Activated CD4-positive, alpha-beta T cell treated with anti-CD3 and anti-CD28 coated beads, Interleukin-2, amount 10 ng/mL, durations not matched to agents 24 days and 14 days (primary cell): ENCODE data around the gene VSTM4. TPM values are rescaled to one million over a fixed set of nuclear protein-coding genes. Genes with fewer than 3 reads are reported as not detected.

Source experiments
- DNase-seq: peaks from one replicate; pipeline ENCODE4 v3.0.0; 2022
- H3K27ac Mint-ChIP-seq: one replicate; pipeline ENCODE4 v1.8.0; 2022; ENCODE audit warnings: mild to moderate bottlenecking, mixed read lengths
- H3K27me3 Mint-ChIP-seq: one replicate; pipeline ENCODE4 v1.8.0; 2022; ENCODE audit warnings: mixed read lengths
- H3K36me3 Mint-ChIP-seq: one replicate; pipeline ENCODE4 v1.8.0; 2022; ENCODE audit warnings: low read depth, mild to moderate bottlenecking, mixed read lengths
- H3K4me1 Mint-ChIP-seq: one replicate; pipeline ENCODE4 v1.8.0; 2021; ENCODE audit warnings: mixed read lengths
- H3K4me3 Mint-ChIP-seq: one replicate; pipeline ENCODE4 v1.8.0; 2022; ENCODE audit warnings: mild to moderate bottlenecking, moderate library complexity, mixed read lengths
- H3K9me3 Mint-ChIP-seq: one replicate; pipeline ENCODE4 v1.8.0; 2021; ENCODE audit warnings: mixed read lengths
- intact Hi-C: fragments of 100-400 bp; cut with micrococcal nuclease; formaldehyde crosslinking; loops from one replicate; pipeline ENCODE4 v1.15.1; 2023
- total RNA-seq: library from RNA; stranded (reverse); gene quantifications from 2 replicates; pipeline ENCODE4 v1.2.3, GENCODE V29; 2022

The VSTM4 gene
- total RNA-seq, 1 donor from 2014 or later, result 0.63 TPM

DNA sequence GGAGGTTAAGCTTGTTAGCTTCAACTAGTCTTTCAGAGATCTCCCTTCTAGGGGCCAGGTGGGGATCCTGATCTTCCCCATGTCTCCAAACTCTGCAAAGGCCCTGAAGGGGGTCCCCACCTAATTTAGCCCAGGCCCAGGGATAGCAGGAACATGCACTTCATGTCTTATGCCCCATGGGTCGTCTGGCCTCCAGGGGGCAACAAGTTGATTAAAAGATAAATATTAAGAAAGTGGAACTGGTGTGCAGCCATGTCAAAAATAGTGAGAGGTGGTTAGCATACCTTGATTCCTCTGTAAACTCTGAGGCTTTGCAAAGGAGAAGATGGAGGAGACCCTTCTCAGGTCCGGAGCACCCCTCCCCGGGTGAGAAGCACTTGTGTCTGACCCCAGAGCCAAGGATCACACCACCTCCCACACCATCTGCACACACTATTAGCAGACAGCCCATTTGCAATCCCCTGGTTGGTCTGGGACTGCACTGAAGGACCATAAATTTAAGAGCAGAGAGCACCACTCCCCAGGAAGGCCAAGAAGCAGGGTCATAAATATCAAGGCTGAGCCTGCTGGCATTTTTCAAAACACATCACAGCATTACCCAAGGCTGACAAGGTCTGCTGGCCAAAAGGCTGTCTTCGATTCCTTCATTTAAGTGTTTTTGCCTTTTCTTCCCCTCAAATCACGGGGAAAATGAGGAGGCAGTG, 131.5 kb downstream of the VSTM4 start:
- no peak for DNase-seq
- Mint-ChIP-seq H3K27me3 (no peaks in the 10 kb centered on the region), H3K4me1 (no peaks in the 10 kb centered on the region), H3K27ac (no peak overlapping the region), H3K36me3 (no peaks in the 10 kb centered on the region), H3K4me3 (no peak overlapping the region), H3K9me3 (no peaks in the 10 kb centered on the region)
- intact Hi-C loops, result loop anchor here (10.0 kb wide), 1 partner anchor 401 kb away; no protein-coding TSS in a partner anchor

GRCh38 chr10:48982584-48982983, 132.7 kb downstream of the VSTM4 start:
- Mint-ChIP-seq H3K4me3 (no peak overlapping the region), H3K4me1 (no peaks in the 10 kb centered on the region), H3K27ac (no peak overlapping the region), H3K36me3 (no peaks in the 10 kb centered on the region), H3K27me3 (no peaks in the 10 kb centered on the region), H3K9me3 (no peaks in the 10 kb centered on the region)
- no peak for DNase-seq
- intact Hi-C loops, result loop anchor here (10.0 kb wide), 1 partner anchor 402 kb away; no protein-coding TSS in a partner anchor

- no peaks in the 10 kb centered on the region for H3K4me1 Mint-ChIP-seq
- no peaks in the 10 kb centered on the region for H3K27me3 Mint-ChIP-seq
- peak; percentile 80 for DNase-seq
- no peaks in the 10 kb centered on the region for H3K36me3 Mint-ChIP-seq
- H3K4me3 Mint-ChIP-seq, result no peak overlapping the region
- no peak overlapping the region for H3K27ac Mint-ChIP-seq
- intact Hi-C loops, result loop anchor here (1.0 to 10.0 kb wide), 4 partner anchors 183 to 531 kb away; no protein-coding TSS in a partner anchor
- H3K9me3 Mint-ChIP-seq, result no peaks in the 10 kb centered on the region
These were observed 133.9 kb downstream of the VSTM4 start for GRCh38 chr10:48981310-48981907.

GRCh38 chr10:48978318-48978717, 137.0 kb downstream of the VSTM4 start:
- no peak overlapping the region for H3K27ac Mint-ChIP-seq
- H3K4me1 Mint-ChIP-seq, result no peaks in the 10 kb centered on the region
- intact Hi-C loops, result no loop called here
- no peaks in the 10 kb centered on the region for H3K36me3 Mint-ChIP-seq
- H3K27me3 Mint-ChIP-seq, result no peaks in the 10 kb centered on the region
- no peaks in the 10 kb centered on the region for H3K9me3 Mint-ChIP-seq
- DNase-seq, result no peak
- H3K4me3 Mint-ChIP-seq, result no peak overlapping the region

- H3K27ac Mint-ChIP-seq, result no peak overlapping the region
- intact Hi-C loops, result no loop called here
- no peaks in the 10 kb centered on the region for H3K4me1 Mint-ChIP-seq
- H3K4me3 Mint-ChIP-seq, result no peak overlapping the region
- DNase-seq, result no peak
- H3K9me3 Mint-ChIP-seq, result no peaks in the 10 kb centered on the region
- no peaks in the 10 kb centered on the region for H3K36me3 Mint-ChIP-seq
- no peaks in the 10 kb centered on the region for H3K27me3 Mint-ChIP-seq
These were observed 139.1 kb downstream of the VSTM4 start for GRCh38 chr10:48976196-48976595.

DNA sequence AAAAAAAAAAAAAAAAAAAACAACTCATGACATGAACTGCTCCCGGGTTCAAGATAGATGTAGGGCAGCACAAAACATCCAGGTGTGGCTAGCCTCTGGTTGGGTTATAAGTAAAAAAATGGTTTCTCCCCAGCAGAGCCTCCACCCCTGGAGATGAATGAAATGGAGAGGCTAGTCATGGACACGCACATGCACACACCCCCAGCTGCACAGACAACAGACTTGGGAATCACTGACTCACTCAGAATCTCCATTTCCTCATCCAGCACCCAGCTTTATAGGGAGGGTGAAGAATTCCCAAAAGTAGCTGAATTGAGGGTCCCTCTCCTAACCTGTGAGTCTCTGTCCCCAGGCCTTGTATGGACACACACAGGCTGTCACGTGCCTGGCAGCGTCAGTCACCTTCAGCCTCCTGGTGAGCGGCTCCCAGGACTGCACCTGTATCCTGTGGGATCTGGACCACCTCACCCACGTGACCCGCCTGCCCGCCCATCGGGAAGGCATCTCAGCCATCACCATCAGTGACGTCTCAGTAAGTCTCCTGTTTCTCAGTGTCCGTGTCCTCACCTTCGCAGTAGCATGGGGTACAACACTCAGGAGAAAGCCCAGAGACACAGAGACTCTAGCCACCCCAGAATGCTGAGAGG, 140.7 kb downstream of the VSTM4 start:
- no peak overlapping the region for H3K4me3 Mint-ChIP-seq
- intact Hi-C loops, result no loop called here
- no peaks in the 10 kb centered on the region for H3K27me3 Mint-ChIP-seq
- no peaks in the 10 kb centered on the region for H3K9me3 Mint-ChIP-seq
- no peak for DNase-seq
- no peaks in the 10 kb centered on the region for H3K36me3 Mint-ChIP-seq
- no peaks in the 10 kb centered on the region for H3K4me1 Mint-ChIP-seq
- no peak overlapping the region for H3K27ac Mint-ChIP-seq

- no peak overlapping the region for H3K4me3 Mint-ChIP-seq
These were observed 142.3 kb downstream of the VSTM4 start for GRCh38 chr10:48973065-48973464.

GRCh38 chr10:48970654-48971053, 144.7 kb downstream of the VSTM4 start:
- no peaks in the 10 kb centered on the region for H3K9me3 Mint-ChIP-seq
- DNase-seq, result no peak
- H3K27ac Mint-ChIP-seq, result no peak overlapping the region
- H3K27me3 Mint-ChIP-seq, result no peaks in the 10 kb centered on the region
- H3K36me3 Mint-ChIP-seq, result no peaks in the 10 kb centered on the region
- H3K4me1 Mint-ChIP-seq, result no peaks in the 10 kb centered on the region
- intact Hi-C loops, result no loop called here
- H3K4me3 Mint-ChIP-seq, result no peak overlapping the region

More at GRCh38 chr10:48973065-48973464, 142.3 kb downstream of the VSTM4 start:
- Mint-ChIP-seq H3K4me1 (no peaks in the 10 kb centered on the region), H3K9me3 (no peaks in the 10 kb centered on the region), H3K27me3 (no peaks in the 10 kb centered on the region), H3K27ac (no peak overlapping the region), H3K36me3 (no peaks in the 10 kb centered on the region)
- intact Hi-C loops, result no loop called here
- no peak for DNase-seq

- Mint-ChIP-seq H3K27me3 (no peaks in the 10 kb centered on the region), H3K36me3 (no peaks in the 10 kb centered on the region), H3K9me3 (no peaks in the 10 kb centered on the region), H3K4me3 (no peak overlapping the region), H3K27ac (no peak overlapping the region), H3K4me1 (no peaks in the 10 kb centered on the region)
- intact Hi-C loops, result no loop called here
- no peak for DNase-seq
These were observed 145.3 kb downstream of the VSTM4 start for GRCh38 chr10:48970046-48970445.

GRCh38 chr10:48968036-48968435, 147.3 kb downstream of the VSTM4 start:
- H3K36me3 Mint-ChIP-seq, result no peaks in the 10 kb centered on the region
- DNase-seq, result no peak
- H3K9me3 Mint-ChIP-seq, result no peaks in the 10 kb centered on the region
- H3K27me3 Mint-ChIP-seq, result no peaks in the 10 kb centered on the region
- H3K4me1 Mint-ChIP-seq, result no peaks in the 10 kb centered on the region
- no peak overlapping the region for H3K27ac Mint-ChIP-seq
- intact Hi-C loops, result no loop called here
- H3K4me3 Mint-ChIP-seq, result no peak overlapping the region

- H3K27me3 Mint-ChIP-seq, result peaks cover 5% of the 10 kb centered on the region
- no peak overlapping the region for H3K27ac Mint-ChIP-seq
- intact Hi-C loops, result no loop called here
- H3K9me3 Mint-ChIP-seq, result no peaks in the 10 kb centered on the region
- H3K4me3 Mint-ChIP-seq, result no peak overlapping the region
- no peak for DNase-seq
- H3K36me3 Mint-ChIP-seq, result no peaks in the 10 kb centered on the region
- H3K4me1 Mint-ChIP-seq, result no peaks in the 10 kb centered on the region
These were observed 149.9 kb downstream of the VSTM4 start for GRCh38 chr10:48965460-48965859.

Other genes with a start within 250 kb of the VSTM4 start
- not detected in 2 replicates for gene LRRC18, start 175.7 kb downstream of the VSTM4 start, total RNA-seq
- not detected in 2 replicates for gene FAM170B, start 18.5 kb upstream of the VSTM4 start, total RNA-seq
- 34.3 and 36.4 TPM in 2 replicates for gene TMEM273, start 72.9 kb upstream of the VSTM4 start, total RNA-seq
- not detected in 2 replicates for gene C10orf71, start 183.6 kb upstream of the VSTM4 start, total RNA-seq